Lower leg skin (tissue), 3 donors: ENCODE results near the gene AKAP9.

ENCODE experiments used
- CTCF ChIP-seq, 3 donors: fragments of 450-650 bp; IDR thresholded peaks; one replicate each; pipeline ENCODE4 v1.5.1; 2016; ENCODE audit warnings: antibody characterized with exemption in 3 of 3, mild to moderate bottlenecking in 3 of 3, moderate library complexity in 2 of 3
- POLR2A ChIP-seq, 2 donors: fragments of 450-650 bp; IDR thresholded peaks; one replicate each; pipeline ENCODE4 v1.6.1; 2016 to 2017; ENCODE audit warnings: antibody characterized with exemption in 2 of 2, mild to moderate bottlenecking in 1 of 2, moderate library complexity in 1 of 2

- TF ChIP-seq POLR2A (IDR thresholded peaks at IDR 0.05) (no peak), CTCF (IDR thresholded peaks at IDR 0.05) (no peak)
Measured at GRCh38 chr7:91894781-91895480, 45.7 kb upstream of the AKAP9 start.
